ENCODE results near the gene KCNQ5.
"Not testable (repeated sequence)": the region's sequence is repeated elsewhere in the genome, so short reads cannot be mapped to it uniquely, and the experiment has no call there.

DNA sequence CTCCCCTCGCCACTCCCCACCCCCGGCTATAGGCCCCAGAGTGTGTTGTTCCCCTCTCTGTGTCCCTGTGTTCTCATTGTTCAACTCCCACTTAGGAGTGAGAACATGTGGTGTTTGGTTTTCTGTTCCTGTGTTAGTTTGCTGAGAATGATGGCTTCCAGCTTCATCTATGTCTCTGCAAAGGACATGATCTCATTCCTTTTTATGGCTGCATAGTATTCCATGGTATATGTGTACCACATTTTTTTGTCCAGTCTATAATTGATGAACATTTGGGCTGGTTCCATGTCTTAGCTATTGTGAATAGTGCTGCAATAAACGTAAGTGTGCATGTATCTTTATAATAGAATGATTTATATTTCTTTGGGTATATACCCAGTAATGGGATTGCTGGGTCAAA, 276.4 kb downstream of the KCNQ5 start:
- not testable (repeated sequence) for TF ChIP-seq POLR2A (IDR thresholded peaks at IDR 0.05)
- TF ChIP-seq, protein P1, sequence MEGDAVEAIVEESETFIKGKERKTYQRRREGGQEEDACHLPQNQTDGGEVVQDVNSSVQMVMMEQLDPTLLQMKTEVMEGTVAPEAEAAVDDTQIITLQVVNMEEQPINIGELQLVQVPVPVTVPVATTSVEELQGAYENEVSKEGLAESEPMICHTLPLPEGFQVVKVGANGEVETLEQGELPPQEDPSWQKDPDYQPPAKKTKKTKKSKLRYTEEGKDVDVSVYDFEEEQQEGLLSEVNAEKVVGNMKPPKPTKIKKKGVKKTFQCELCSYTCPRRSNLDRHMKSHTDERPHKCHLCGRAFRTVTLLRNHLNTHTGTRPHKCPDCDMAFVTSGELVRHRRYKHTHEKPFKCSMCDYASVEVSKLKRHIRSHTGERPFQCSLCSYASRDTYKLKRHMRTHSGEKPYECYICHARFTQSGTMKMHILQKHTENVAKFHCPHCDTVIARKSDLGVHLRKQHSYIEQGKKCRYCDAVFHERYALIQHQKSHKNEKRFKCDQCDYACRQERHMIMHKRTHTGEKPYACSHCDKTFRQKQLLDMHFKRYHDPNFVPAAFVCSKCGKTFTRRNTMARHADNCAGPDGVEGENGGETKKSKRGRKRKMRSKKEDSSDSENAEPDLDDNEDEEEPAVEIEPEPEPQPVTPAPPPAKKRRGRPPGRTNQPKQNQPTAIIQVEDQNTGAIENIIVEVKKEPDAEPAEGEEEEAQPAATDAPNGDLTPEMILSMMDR (IDR thresholded peaks at IDR 0.05) = not testable (repeated sequence)
